Activated T-helper 2 cell treated with anti-CD3 and anti-CD28 coated beads, Interferon-gamma antibody, Interleukin-2, Interleukin-4, amounts not matched to agents 10 μg/mL and 5 μg/mL and 100 μg/mL, durations not matched to agents 14 hours and 24 hours and 36 hours (primary cell): ENCODE data around the gene PAK4. TPM values are rescaled to one million over a fixed set of nuclear protein-coding genes. Genes with fewer than 3 reads are reported as not detected.
"Not testable (repeated sequence)": the region's sequence is repeated elsewhere in the genome, so short reads cannot be mapped to it uniquely, and the experiment has no call there.

Experiments used
- DNase-seq: peaks from one replicate; pipeline ENCODE4 v3.0.0; 2021; ENCODE audit warnings: low spot score
- H3K27ac Mint-ChIP-seq: one replicate; pipeline ENCODE4 v1.8.0; 2021; ENCODE audit warnings: mixed read lengths
- H3K27me3 Mint-ChIP-seq: one replicate; pipeline ENCODE4 v1.8.0; 2021; ENCODE audit warnings: low read depth, mixed read lengths
- H3K36me3 Mint-ChIP-seq: one replicate; pipeline ENCODE4 v1.8.0; 2021; ENCODE audit warnings: low read depth, mixed read lengths
- H3K4me1 Mint-ChIP-seq: one replicate; pipeline ENCODE4 v1.8.0; 2021; ENCODE audit warnings: low read depth, mixed read lengths
- H3K4me3 Mint-ChIP-seq: one replicate; pipeline ENCODE4 v1.8.0; 2021; ENCODE audit warnings: low read depth, mild to moderate bottlenecking, moderate library complexity, mixed read lengths
- H3K9me3 Mint-ChIP-seq: one replicate; pipeline ENCODE4 v1.8.0; 2021; ENCODE audit warnings: mixed read lengths
- intact Hi-C: fragments of 100-400 bp; cut with micrococcal nuclease; formaldehyde crosslinking; loops from one replicate; pipeline ENCODE4 v1.15.1; 2023
- total RNA-seq: library from RNA; stranded (reverse); gene quantifications from 2 replicates; pipeline ENCODE4 v1.2.3, GENCODE V29; 2022

PAK4 gene
- total RNA-seq, 1 donor from 2014 or later, result 19.4 TPM

- DNase-seq, result no peak
- Mint-ChIP-seq H3K4me1 (peaks cover 3% of the 10 kb centered on the region), H3K27me3 (peaks cover 29% of the 10 kb centered on the region), H3K36me3 (no peaks in the 10 kb centered on the region), H3K9me3 (no peaks in the 10 kb centered on the region), H3K27ac (no peak overlapping the region), H3K4me3 (no peak overlapping the region)
- intact Hi-C loops, result no loop called here
Observed at GRCh38 chr19:39087907-39088686, 37.5 kb upstream of the PAK4 start.

- intact Hi-C loops, H3K4me1 Mint-ChIP-seq, H3K9me3 Mint-ChIP-seq, DNase-seq, H3K36me3 Mint-ChIP-seq, H3K4me3 Mint-ChIP-seq, H3K27ac Mint-ChIP-seq: not testable (repeated sequence)
- H3K27me3 Mint-ChIP-seq, result peaks cover 22% of the 10 kb centered on the region
Observed at GRCh38 chr19:39090016-39090415, 35.6 kb upstream of the PAK4 start.

GRCh38 chr19:39090881-39091280, 34.7 kb upstream of the PAK4 start:
- Mint-ChIP-seq H3K27me3 (peaks cover 17% of the 10 kb centered on the region), H3K27ac (no peak overlapping the region), H3K36me3 (no peaks in the 10 kb centered on the region), H3K9me3 (no peaks in the 10 kb centered on the region), H3K4me1 (peaks cover 3% of the 10 kb centered on the region), H3K4me3 (no peak overlapping the region)
- DNase-seq, result no peak
- intact Hi-C loops, result no loop called here

- H3K36me3 Mint-ChIP-seq, H3K9me3 Mint-ChIP-seq, intact Hi-C loops, H3K4me1 Mint-ChIP-seq, H3K4me3 Mint-ChIP-seq, H3K27ac Mint-ChIP-seq, DNase-seq: not testable (repeated sequence)
- peaks cover 34% of the 10 kb centered on the region for H3K27me3 Mint-ChIP-seq
Observed at GRCh38 chr19:39095799-39096540, 29.6 kb upstream of the PAK4 start.

- intact Hi-C loops, result no loop called here
- Mint-ChIP-seq H3K36me3 (no peaks in the 10 kb centered on the region), H3K27ac (no peak overlapping the region), H3K27me3 (peaks cover 32% of the 10 kb centered on the region), H3K4me1 (peaks cover 3% of the 10 kb centered on the region), H3K9me3 (no peaks in the 10 kb centered on the region), H3K4me3 (no peak overlapping the region)
- no peak for DNase-seq
Observed at GRCh38 chr19:39097299-39097698, 28.3 kb upstream of the PAK4 start.

- intact Hi-C loops, result no loop called here
- H3K27ac Mint-ChIP-seq, result no peak overlapping the region
- H3K9me3 Mint-ChIP-seq, result no peaks in the 10 kb centered on the region
Observed at GRCh38 chr19:39097721-39098120, 27.9 kb upstream of the PAK4 start.

GRCh38 chr19:39098365-39099269, 27.0 kb upstream of the PAK4 start:
- Mint-ChIP-seq H3K36me3 (no peaks in the 10 kb centered on the region), H3K27ac (no peak overlapping the region), H3K4me1 (peaks cover 3% of the 10 kb centered on the region), H3K9me3 (no peaks in the 10 kb centered on the region), H3K27me3 (peaks cover 29% of the 10 kb centered on the region), H3K4me3 (no peak overlapping the region)
- DNase-seq, result no peak
- intact Hi-C loops, result no loop called here

More at GRCh38 chr19:39097721-39098120, 27.9 kb upstream of the PAK4 start:
- H3K36me3 Mint-ChIP-seq, result no peaks in the 10 kb centered on the region
- H3K4me3 Mint-ChIP-seq, result no peak overlapping the region
- peaks cover 32% of the 10 kb centered on the region for H3K27me3 Mint-ChIP-seq
- no peak for DNase-seq
- peaks cover 3% of the 10 kb centered on the region for H3K4me1 Mint-ChIP-seq

GRCh38 chr19:39099341-39099740, 26.2 kb upstream of the PAK4 start:
- no peak overlapping the region for H3K4me3 Mint-ChIP-seq
- intact Hi-C loops, result no loop called here
- H3K4me1 Mint-ChIP-seq, result no peaks in the 10 kb centered on the region
- no peak for DNase-seq
- no peaks in the 10 kb centered on the region for H3K9me3 Mint-ChIP-seq
- no peak overlapping the region for H3K27ac Mint-ChIP-seq
- H3K36me3 Mint-ChIP-seq, result no peaks in the 10 kb centered on the region
- peaks cover 25% of the 10 kb centered on the region for H3K27me3 Mint-ChIP-seq

- H3K27me3 Mint-ChIP-seq, result peaks cover 23% of the 10 kb centered on the region
- H3K9me3 Mint-ChIP-seq, result no peaks in the 10 kb centered on the region
- H3K4me1 Mint-ChIP-seq, result no peaks in the 10 kb centered on the region
- H3K27ac Mint-ChIP-seq, result no peak overlapping the region
- no peaks in the 10 kb centered on the region for H3K36me3 Mint-ChIP-seq
- intact Hi-C loops, result no loop called here
- H3K4me3 Mint-ChIP-seq, result no peak overlapping the region
- DNase-seq, result no peak
Observed at GRCh38 chr19:39100500-39101166, 25.0 kb upstream of the PAK4 start.

GRCh38 chr19:39103151-39103550, 22.4 kb upstream of the PAK4 start:
- no peaks in the 10 kb centered on the region for H3K4me1 Mint-ChIP-seq
- H3K27me3 Mint-ChIP-seq, result peaks cover 9% of the 10 kb centered on the region
- H3K36me3 Mint-ChIP-seq, result no peaks in the 10 kb centered on the region
- no peaks in the 10 kb centered on the region for H3K9me3 Mint-ChIP-seq
- H3K27ac Mint-ChIP-seq, result no peak overlapping the region
- no peak for DNase-seq
- H3K4me3 Mint-ChIP-seq, result no peak overlapping the region
- intact Hi-C loops, result no loop called here

GRCh38 chr19:39104186-39104596, 21.4 kb upstream of the PAK4 start:
- peaks cover 5% of the 10 kb centered on the region for H3K27me3 Mint-ChIP-seq
- H3K36me3 Mint-ChIP-seq, result no peaks in the 10 kb centered on the region
- H3K4me3 Mint-ChIP-seq, result no peak overlapping the region
- no peaks in the 10 kb centered on the region for H3K9me3 Mint-ChIP-seq
- DNase-seq, result no peak
- H3K4me1 Mint-ChIP-seq, result no peaks in the 10 kb centered on the region
- no peak overlapping the region for H3K27ac Mint-ChIP-seq
- intact Hi-C loops, result no loop called here

- no peak for DNase-seq
- Mint-ChIP-seq H3K4me3 (no peak overlapping the region), H3K27me3 (peaks cover 4% of the 10 kb centered on the region), H3K9me3 (no peaks in the 10 kb centered on the region), H3K27ac (no peak overlapping the region), H3K36me3 (no peaks in the 10 kb centered on the region), H3K4me1 (peaks cover 2% of the 10 kb centered on the region)
- intact Hi-C loops, result no loop called here
Observed at GRCh38 chr19:39106194-39106593, 19.4 kb upstream of the PAK4 start.
